Measurements from ENCODE around the gene CCDC116. TPM values are rescaled to one million over a fixed set of nuclear protein-coding genes. Genes with fewer than 3 reads are reported as not detected.

Gene CCDC116
- total RNA-seq, 1 donor = 0.18 TPM

- DNase-seq (ENCODE audit: low read depth) = no peak
- no peak overlapping the region for H3K4me3 ChIP-seq (ENCODE audit: low read depth, low read length)
- TF ChIP-seq CTCF (IDR thresholded peaks at IDR 0.05; ENCODE audit: insufficient read depth, low read length) = no peak
Observed at GRCh38 chr22:21622919-21623647, 9.5 kb upstream of the CCDC116 start.

GRCh38 chr22:21623648-21623970, 9.0 kb upstream of the CCDC116 start:
- no peak for TF ChIP-seq CTCF (IDR thresholded peaks at IDR 0.05; ENCODE audit: insufficient read depth, low read length)
- no peak overlapping the region for H3K4me3 ChIP-seq (ENCODE audit: low read depth, low read length)
- no peak for DNase-seq (ENCODE audit: low read depth)

- peak; percentile 45 for TF ChIP-seq CTCF (IDR thresholded peaks at IDR 0.05; ENCODE audit: insufficient read depth, low read length)
- DNase-seq (ENCODE audit: low read depth) = peak; percentile 37
- H3K4me3 ChIP-seq (ENCODE audit: low read depth, low read length) = no peak overlapping the region
Observed at GRCh38 chr22:21624120-21624879, 8.3 kb upstream of the CCDC116 start.

GRCh38 chr22:21624880-21625791, 7.4 kb upstream of the CCDC116 start:
- H3K4me3 ChIP-seq (ENCODE audit: low read depth, low read length) = no peak overlapping the region
- no peak for DNase-seq (ENCODE audit: low read depth)
- TF ChIP-seq CTCF (IDR thresholded peaks at IDR 0.05; ENCODE audit: insufficient read depth, low read length) = no peak

GRCh38 chr22:21626073-21626734, 6.4 kb upstream of the CCDC116 start:
- no peak overlapping the region for H3K4me3 ChIP-seq (ENCODE audit: low read depth, low read length)
- no peak for TF ChIP-seq CTCF (IDR thresholded peaks at IDR 0.05; ENCODE audit: insufficient read depth, low read length)
- DNase-seq (ENCODE audit: low read depth) = no peak

All from fibroblast of the aortic adventitia (primary cell).